ENCODE data around the gene USP24.

The USP24 gene

DNA sequence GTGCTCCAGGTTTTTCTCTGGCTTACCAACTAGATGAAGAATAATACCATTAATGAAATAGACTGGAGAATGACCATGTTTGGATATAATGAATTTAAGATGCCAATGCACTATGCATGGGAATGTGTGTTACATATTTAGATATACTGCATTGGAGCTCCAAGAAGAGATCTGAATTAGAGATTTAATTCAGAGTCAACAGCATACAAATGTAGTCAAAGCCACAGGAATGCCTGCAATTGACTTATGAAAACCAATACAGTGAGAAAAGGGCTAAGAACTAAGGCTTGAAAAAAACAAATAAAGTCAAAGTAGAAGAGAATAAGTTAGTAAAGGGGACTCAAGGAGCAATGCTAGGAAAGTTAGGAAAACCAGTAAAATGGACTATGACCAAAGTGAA, 59.1 kb downstream of the USP24 start:
- no peak for DNase-seq (ENCODE audit: low spot score)

DNA sequence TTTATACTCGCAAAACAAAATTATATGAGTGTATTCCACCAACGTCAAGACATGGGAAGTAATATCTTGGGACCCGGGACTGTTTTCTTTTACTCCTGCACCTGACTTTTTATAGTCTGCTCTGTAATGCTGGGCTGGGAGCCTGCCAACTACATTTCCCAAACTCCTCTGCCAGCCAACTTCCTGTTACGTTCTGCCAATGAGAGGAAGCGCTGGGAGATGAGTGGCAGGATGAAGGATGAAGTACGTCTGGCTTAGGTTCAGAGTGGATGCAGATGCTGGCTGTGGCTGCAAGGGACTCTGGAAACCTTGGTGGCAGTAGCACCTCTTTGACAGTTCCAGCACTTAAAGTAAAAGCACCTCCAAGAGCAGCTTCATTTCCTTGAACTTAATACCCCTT, 59.6 kb downstream of the USP24 start:
- peak; percentile 78 for DNase-seq (ENCODE audit: low spot score)

DNA sequence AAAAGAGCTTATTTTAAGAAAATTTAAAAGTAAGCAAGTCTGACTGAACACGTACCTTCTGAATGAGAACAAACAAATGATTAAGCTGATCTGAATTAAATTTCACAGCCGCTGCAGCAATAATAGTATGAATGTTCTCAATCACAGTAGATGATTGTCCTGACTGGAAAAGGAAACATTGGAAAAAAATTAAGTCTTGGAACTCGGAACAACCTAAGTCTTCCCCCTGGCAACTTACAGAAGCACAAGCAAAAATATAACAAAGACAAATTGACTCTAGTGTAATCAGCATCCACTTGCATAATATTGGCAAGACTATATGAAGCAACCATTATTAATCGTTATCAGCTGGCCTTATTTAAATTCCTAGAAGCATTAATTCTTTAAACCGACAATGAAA, 60.5 kb downstream of the USP24 start:
- DNase-seq (ENCODE audit: low spot score): no peak

DNA sequence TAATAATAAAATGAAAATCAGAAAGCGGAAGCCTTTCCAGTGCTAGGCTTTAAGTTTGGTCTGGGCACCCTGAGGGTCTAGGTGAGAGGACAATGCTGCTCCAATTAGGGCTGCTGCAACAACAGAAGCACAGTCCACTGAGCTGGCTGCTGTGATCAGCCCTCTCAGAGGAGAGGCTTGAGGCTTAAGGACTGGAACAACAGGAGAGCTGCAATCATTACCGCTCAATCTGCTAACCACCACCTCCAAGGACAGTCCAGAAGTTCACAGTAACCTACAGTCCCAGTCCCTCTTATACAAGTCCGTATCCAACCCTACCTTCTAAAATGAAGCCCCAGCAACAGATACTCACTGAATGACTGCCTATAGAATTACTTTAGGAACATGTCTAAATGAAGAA, 62.1 kb downstream of the USP24 start:
- no peak for DNase-seq (ENCODE audit: low spot score)

DNA sequence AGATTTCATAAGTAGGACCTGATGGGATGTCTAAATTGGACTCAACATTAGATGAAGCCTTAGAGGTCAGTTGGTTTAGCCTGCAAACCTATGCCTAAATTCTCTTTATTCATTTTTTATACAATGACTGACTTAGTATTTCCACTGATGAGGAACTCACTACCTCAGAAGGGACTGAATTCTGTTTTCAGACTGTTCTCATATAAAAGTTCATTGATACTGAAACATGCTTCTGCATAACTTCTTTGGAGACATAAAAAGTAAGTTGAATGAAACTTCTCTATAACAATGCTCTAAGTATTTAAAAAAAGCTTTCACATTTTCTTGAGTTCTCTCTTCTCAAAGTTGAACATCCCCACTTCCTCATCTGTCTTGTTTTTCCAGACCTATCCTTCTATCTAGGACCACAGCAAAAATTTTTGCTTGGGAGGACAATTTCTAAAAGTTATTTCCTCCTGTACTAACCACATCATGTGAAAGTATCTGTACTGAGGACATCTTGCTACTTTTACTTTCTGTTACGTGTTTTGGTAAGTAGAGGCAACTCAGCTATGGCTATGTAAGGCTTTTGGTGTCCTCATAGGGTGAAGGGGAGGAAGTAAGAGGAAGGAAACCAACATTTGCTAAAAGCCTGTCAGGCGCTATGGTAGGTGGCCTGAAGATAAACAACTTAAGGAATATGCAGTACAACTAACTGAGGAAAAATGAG, 64.1 kb downstream of the USP24 start:
- no peak for DNase-seq (ENCODE audit: low spot score)

DNA sequence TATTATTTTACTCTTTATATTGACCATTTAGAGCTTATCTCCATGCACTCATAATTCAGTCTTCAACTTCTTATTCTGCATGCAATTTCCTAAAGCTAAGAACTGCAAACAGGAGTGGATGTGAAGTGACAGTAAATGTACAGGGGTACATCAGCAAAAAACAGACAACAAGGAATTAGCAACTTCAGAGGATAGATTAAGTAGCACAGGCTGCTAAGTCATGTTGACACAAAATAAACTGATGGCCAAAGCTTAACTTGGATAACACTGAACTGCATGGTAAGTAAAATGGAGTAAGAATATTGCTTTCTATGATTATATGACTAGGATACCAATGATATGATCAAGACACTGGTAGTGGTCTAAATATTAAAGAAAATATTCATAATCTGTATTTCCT, 66.5 kb downstream of the USP24 start:
- no peak for DNase-seq (ENCODE audit: low spot score)

DNA sequence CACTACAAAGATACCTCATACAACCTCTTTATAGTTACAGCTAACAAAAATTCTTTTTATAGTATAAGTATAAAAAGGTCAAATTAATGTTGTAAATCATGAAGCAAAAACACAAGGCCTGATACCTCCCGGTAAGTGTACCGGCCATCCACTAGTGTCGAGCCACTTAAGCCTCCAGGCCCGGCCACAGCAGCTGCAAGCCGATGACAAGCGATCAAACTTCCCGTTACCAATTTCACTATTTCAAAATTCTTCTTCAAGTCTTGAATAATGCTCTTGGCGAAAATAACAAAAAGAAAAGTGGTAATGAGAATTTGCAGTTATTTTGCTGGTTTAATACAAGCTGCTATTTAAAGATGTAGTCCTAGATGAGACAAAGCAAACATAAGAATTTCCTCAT, 67.6 kb downstream of the USP24 start:
- no peak for DNase-seq (ENCODE audit: low spot score)

DNA sequence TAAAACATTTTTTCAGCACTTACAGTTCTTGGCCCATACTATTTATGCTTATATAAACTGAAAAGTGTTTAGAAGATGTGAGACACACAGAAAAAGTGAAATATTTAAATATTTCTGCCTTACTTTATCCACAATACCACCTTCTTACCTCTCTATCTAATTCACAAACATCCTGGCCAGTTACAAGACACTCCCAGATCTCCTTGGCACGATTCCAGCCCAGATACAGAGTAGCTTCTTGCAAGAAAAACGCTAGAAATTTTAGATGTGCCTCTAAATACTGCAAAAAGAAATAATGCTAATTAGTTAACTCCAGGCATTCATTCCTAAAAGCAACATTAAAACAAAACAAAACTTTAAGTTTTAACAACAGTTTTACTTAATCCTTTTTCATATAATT, 68.4 kb downstream of the USP24 start:
- DNase-seq (ENCODE audit: low spot score): no peak

DNA sequence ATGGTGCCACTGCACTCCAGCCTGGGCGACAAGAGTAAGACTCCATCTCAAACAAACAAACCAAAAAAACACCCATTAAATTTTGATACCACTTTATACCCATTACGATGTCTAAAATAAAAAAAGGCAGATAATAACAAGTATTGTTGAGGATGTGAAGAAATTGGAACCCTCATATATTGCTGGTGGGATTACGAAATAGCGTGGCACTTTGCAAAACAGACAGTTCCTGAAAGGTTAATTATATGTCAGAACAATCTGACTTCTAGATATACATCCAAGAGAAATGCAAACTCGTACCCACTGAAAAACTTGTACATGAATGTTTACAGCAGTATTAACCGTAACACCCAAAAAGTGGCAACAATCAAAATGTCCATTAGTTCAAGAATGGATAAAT, 70.3 kb downstream of the USP24 start:
- DNase-seq (ENCODE audit: low spot score): no peak

DNA sequence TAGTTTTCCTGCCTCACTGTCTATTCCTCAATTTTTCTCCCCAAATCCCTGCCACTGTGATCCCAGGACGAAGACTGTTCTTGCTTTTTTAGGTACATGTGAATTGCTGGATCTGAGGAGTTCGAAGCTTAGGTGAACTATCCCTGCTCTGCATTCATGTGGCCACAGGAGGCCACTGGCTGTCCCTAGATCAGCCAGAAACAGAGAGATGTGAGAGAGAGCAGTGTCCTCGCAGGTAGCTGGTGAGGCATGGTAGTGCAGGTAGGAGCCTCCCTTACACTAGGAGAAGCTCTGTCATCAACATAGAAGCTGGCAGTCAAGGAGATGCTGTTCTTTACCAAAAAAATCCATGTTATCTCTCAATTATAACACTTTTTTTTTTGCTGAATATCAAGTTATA, 71.5 kb downstream of the USP24 start:
- no peak for DNase-seq (ENCODE audit: low spot score)

DNA sequence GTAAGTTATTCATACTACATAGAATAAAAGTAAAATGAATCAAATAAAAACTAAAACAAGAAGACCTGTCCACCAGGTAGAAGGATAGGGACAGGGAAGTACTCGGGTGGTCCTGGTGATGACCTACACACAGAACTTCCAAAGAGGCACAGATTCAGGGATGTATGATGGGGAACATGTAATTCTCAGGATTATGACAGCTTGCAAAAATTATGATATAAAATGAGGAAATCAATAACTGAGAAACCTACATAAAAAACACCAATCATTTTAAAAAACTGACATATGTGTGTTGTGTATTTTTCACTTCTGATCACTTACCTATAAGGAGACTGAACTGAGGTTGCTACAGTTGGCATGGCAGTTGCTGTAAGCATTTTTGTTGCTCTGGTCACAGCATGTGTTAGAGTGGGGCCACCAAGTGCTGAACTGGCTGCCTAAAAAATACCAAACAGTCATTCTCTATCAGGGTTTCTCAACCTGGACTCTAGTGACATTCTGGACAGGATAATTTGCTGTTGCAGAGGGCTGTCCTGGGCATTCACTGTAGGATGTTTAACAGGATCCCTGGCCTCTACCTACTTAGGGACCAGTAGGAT, 73.8 kb downstream of the USP24 start:
- no peak for DNase-seq (ENCODE audit: low spot score)

DNA sequence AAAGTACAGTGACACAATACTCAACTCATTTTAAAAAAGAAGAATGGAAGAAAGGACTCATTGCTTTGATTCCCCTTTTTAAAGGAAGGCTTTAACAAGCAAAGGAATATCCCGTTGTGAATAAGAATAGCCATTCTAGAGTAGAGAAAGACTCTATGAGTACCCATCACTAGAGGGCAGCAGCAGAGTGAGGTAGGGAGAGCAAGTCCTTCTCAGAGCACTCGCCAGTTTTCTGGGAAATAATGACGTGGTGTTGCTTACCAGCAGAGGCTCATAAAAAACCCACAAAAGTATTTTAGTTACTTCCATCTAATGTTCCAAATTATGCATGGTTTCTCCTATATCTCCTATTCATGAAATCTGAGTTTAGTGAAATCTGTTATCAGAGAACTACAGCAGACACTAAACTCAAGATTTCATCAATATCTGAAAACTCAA, 74.6 kb downstream of the USP24 start:
- peak; percentile 80 for DNase-seq (ENCODE audit: low spot score)

DNA sequence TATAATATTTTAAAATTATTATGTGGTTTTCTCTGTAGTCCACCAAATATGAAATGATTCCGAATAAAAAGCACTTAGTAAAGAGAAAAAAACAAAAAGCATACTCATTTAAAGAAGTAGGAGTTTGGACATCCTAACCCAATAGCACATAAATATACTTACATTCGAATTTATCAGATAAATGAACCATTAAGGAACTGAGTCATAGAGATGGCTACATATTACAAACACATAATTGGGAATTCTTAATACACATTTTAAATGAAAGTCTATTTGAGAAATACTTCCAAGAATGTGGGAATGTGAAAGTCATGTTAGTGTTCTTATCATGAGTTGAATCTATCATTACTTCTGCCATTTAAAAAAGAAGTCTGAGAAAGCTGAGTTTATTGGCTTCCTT, 75.0 kb downstream of the USP24 start:
- DNase-seq (ENCODE audit: low spot score): no peak

DNA sequence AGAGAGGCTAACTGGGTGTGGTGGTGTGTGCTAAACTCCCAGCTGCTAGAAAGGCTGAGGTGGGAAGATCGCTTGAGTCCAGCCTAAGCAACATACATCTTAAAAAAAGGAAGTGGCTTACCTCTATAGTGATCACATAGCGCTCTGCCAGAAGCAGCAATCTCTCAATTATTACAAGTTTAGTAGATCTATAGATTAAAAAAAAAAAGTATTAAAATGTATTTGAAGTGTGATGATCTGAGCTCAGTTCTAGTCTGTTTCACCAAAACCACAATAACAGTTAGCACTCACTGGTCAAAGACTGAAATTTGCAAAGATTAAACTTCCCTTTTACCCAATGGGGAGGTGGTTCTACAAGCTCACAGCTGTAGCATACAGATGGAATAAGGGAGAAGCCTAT, 76.3 kb downstream of the USP24 start:
- no peak for DNase-seq (ENCODE audit: low spot score)

DNA sequence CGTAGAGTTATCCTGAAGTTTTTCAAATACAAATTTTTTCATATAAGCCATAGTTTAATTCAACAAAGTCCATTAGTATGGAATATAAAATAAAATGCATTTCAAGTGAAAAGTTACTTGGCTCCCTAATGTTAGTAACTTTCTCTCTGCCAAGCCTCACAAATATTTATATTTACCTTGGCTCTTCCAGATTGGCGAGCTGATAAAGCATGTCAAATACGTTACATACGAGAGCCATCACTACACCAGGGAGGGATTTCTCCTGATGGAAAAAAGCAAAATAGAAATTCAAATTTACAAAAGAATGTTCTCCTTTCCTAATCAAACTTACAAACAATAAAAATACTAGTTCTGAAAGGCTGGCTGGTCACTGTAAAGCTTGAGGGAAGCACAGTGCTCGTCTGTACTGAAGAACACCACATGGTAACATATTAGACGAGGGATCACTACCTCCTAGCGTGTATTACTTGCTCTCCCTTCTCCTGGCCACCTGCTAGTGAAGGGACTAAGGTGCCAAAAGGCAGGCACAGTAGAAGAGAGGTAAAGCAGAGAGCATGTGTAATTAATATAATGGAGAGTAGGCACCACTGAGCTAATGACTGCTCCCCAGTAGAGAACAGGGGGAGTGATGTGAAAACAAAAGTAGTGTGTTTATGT, 80.9 kb downstream of the USP24 start:
- DNase-seq (ENCODE audit: low spot score): no peak

DNA sequence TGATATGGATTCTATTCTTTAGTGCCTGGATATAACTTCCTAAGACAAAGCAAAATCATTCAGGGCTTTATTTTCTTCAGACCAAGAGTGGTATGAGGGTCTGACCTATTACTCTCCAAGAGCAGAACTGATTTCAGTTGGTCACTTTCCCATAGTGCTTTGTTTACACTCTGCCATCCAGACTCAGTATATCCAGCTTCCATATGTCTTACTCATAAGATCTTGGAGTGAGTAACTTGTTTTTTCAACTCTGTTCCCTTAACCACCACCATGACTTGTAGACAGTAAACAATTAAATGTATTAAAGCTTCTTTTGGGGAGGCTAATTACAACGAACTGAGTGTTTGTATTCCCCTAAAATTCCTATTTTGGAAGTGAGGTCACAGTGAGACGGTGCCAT, 83.4 kb downstream of the USP24 start:
- DNase-seq (ENCODE audit: low spot score): no peak

DNA sequence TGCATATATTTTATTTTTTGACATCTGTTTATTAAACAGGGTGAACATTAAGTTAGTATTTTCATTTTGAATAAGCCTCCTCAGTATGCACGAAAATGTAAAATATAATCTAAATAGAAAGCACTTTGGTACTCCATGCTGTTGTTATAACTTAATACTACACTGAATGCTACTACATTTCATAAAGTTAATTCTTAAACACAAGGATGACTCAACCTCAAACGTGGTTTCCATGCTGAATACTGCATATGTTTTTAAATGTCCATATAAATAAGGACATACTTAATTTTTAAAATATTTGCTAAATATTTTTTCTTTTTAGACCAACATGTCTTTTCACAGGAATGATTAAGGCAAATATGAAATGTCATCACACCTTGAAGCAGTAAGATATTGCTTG, 83.9 kb downstream of the USP24 start:
- DNase-seq (ENCODE audit: low spot score): no peak

DNA sequence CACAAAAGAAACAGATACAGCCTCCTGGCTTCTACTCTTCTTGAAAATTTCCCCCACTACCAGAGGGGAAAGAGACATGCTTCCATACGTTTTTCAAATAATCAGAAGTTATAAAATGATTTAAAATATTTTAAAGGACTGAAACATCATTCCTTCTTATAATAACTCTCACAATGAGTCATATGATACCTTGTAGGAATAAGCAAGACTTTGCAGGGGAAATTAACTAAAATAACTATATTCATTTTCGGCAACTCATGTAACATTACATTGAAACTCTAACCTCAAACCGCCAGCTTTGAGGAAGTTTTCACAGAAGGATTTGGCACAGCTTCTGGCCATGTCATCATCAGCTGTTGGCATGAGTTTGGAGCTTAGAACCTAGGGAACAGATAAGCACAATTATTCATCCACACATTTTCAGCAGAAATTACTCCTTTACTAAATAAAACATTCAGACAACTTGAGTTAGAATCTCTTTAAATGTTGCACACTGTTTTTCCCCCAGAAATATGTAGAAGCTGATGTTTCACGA, 85.9 kb downstream of the USP24 start:
- DNase-seq (ENCODE audit: low spot score): no peak

DNA sequence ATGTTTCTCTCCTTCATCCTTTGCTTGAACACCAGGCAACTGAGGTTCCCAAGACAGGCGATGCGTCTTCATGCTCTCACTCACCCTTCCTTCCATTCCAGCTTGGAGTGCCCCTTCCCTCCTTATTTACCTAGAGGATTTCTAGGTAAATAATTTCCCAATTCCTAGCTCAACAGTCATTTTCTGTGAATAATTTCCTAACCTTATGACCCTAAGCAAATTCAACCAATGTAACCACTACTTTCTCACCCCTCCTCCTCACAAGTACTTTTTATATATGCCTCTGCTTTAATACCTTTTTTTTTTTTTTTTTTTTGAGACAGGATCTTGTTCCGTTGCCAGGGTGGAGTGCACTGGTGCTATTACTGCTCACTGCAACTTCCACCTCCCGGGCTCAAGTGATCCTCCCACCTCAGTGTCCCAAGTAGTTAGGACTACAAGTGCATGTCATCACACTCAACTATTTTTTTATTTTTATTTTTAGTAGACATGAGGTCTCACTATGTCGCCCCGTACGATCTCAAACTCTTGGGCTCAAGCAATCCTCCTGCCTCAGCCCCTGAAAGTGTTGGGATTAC, 86.7 kb downstream of the USP24 start:
- no peak for DNase-seq (ENCODE audit: low spot score)

DNA sequence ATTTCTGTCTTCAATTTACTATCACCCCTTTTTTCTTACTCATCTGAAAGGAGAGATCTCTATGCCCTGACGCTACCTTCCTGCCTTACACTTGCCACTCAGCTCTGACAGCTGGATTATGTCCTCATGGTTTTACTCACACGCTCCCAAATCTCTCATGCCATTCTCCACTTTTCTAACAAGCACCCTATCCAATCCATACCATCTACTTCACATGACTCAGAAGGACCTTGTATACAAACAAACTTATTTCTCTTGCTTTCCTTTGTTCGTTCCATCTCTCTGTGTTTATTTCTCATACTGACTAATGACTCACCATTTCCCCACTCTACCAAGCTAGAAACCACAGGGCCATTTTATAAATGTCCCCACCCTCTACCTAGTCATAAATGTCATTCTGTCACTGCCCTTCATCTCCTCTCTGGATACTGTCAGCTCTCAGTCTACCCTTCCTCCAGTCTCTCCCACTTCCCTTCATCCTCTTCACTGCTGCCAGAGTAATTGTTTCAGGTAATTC, 87.3 kb downstream of the USP24 start:
- no peak for DNase-seq (ENCODE audit: low spot score)

DNA sequence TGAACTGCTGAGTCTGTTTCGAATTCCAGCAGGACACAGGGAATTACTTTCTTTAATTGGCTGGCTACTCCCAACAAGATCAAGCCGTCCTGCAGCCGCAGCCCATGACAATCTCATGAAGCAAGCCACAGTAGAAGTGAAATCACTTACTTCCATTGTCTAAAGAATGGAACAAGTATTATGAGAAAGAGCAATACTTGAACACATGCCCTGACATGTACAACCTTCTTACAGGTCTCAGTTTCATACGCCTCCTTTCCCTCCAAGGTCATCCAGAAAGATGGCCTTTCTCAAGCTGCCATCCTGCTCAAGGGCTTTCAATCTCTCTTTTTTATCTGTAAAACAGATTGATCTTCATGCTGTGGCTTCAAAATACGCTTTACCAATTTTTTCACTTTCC, 90.7 kb downstream of the USP24 start:
- DNase-seq (ENCODE audit: low spot score): no peak

DNA sequence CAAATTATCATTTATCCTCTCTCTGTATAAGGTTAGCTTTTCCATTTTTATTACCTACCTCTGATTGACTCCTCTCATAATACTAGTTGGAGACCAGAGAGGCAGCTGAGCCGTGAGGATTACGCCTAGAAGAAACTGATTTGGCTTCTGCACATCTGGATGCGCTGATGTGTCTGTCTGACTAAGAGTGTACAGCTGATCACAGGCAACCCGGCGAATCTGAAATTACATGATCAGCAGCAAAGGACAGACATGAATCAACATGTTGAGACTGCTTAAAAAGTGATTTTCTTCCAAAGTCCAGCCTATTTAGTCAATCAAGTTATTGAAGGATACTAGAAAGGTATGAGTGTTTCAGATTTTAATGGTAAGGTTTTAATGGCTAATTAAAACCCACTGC, 94.6 kb downstream of the USP24 start:
- DNase-seq (ENCODE audit: low spot score): no peak

Measured in putamen (tissue), 1 donor.